ENCODE measurements around the gene ZNF821. TPM values are rescaled to one million over a fixed set of nuclear protein-coding genes. Genes with fewer than 3 reads are reported as not detected.

Gene ZNF821
- total and polyA plus RNA-seq, 2 experiments from 2014 or later: 13.5 to 24.4 TPM

- Histone ChIP-seq H3K36me3 (replicated peaks; ENCODE audit: insufficient read depth, low read depth) (no peaks in the 10 kb centered on the region), H2AFZ (peak within 1 kb of the TSS; percentile 92), H4K20me1 (ENCODE audit: insufficient read depth, poor library complexity, severe bottlenecking) (peaks cover 3% of the 10 kb centered on the region), H3K4me3 (peak within 1 kb of the TSS; percentile 88), H3K9me3 (ENCODE audit: low read depth) (no peaks in the 10 kb centered on the region), H3K79me2 (peaks cover 27% of the 10 kb centered on the region), H3K27ac (peak within 1 kb of the TSS; percentile 76), H3K4me1 (ENCODE audit: insufficient read depth) (peaks cover 9% of the 10 kb centered on the region), H3K4me2 (peak within 1 kb of the TSS; percentile 88), H3K9me2 (replicated peaks; ENCODE audit: insufficient read depth) (no peaks in the 10 kb centered on the region), H3K27me3 (no peaks in the 10 kb centered on the region)
- WGBS (ENCODE audit: low lambda C conversion rate, missing lambda C conversion rate): under 1% methylated on average over 26 of the region's 62 CpGs
- peak; percentile 96 for DNase-seq (ENCODE audit: low spot score)
- TF ChIP-seq CTCF (IDR thresholded peaks at IDR 0.05; ENCODE audit: poor library complexity) (no peak), EZH2phosphoT487 (IDR thresholded peaks at IDR 0.05; ENCODE audit: low read depth, severe bottlenecking, unreplicated experiment) (no peak), EZH2 (IDR thresholded peaks at IDR 0.05; ENCODE audit: borderline replicate concordance) (no peak)
These were observed 38.1 kb downstream of the ZNF821 start, which contains the start of gene ATXN1L for GRCh38 chr16:71845639-71846430. ATXN1L (plus strand) TSS chr16:71845976; CDS start chr16:71849741, 3,765 bp downstream.

GRCh38 chr16:71843572-71843971 is 40.4 kb downstream of the ZNF821 start:
- Histone ChIP-seq H2AFZ (no peak overlapping the region), H3K9me2 (replicated peaks; ENCODE audit: insufficient read depth) (no peaks in the 10 kb centered on the region), H3K27me3 (no peaks in the 10 kb centered on the region), H3K9me3 (ENCODE audit: low read depth) (no peaks in the 10 kb centered on the region), H3K4me1 (ENCODE audit: insufficient read depth) (peaks cover 13% of the 10 kb centered on the region), H3K79me2 (peaks cover 25% of the 10 kb centered on the region), H3K27ac (peak overlapping the region; percentile 11), H3K4me3 (no peak overlapping the region), H4K20me1 (ENCODE audit: insufficient read depth, poor library complexity, severe bottlenecking) (peaks cover 3% of the 10 kb centered on the region), H3K36me3 (replicated peaks; ENCODE audit: insufficient read depth, low read depth) (no peaks in the 10 kb centered on the region), H3K4me2 (no peak overlapping the region)
- 89% methylated on average over 2 of the region's 2 CpGs for WGBS (ENCODE audit: low lambda C conversion rate, missing lambda C conversion rate)
- TF ChIP-seq EZH2 (IDR thresholded peaks at IDR 0.05; ENCODE audit: borderline replicate concordance): no peak
- TF ChIP-seq EZH2phosphoT487 (IDR thresholded peaks at IDR 0.05; ENCODE audit: low read depth, severe bottlenecking, unreplicated experiment): no peak
- no peak for TF ChIP-seq CTCF (IDR thresholded peaks at IDR 0.05; ENCODE audit: poor library complexity)
- no peak for DNase-seq (ENCODE audit: low spot score)

- Histone ChIP-seq H3K27me3 (no peaks in the 10 kb centered on the region), H3K27ac (no peak overlapping the region), H3K79me2 (no peaks in the 10 kb centered on the region), H3K36me3 (replicated peaks; ENCODE audit: insufficient read depth, low read depth) (no peaks in the 10 kb centered on the region), H3K9me3 (ENCODE audit: low read depth) (no peaks in the 10 kb centered on the region), H3K4me2 (no peak overlapping the region), H4K20me1 (ENCODE audit: insufficient read depth, poor library complexity, severe bottlenecking) (no peaks in the 10 kb centered on the region), H2AFZ (no peak overlapping the region), H3K4me3 (no peak overlapping the region), H3K9me2 (replicated peaks; ENCODE audit: insufficient read depth) (no peaks in the 10 kb centered on the region), H3K4me1 (ENCODE audit: insufficient read depth) (peaks cover 4% of the 10 kb centered on the region)
- 61% methylated on average over 7 of the region's 7 CpGs for WGBS (ENCODE audit: low lambda C conversion rate, missing lambda C conversion rate)
- TF ChIP-seq EZH2phosphoT487 (IDR thresholded peaks at IDR 0.05; ENCODE audit: low read depth, severe bottlenecking, unreplicated experiment) (no peak), CTCF (IDR thresholded peaks at IDR 0.05; ENCODE audit: poor library complexity) (no peak), EZH2 (IDR thresholded peaks at IDR 0.05; ENCODE audit: borderline replicate concordance) (no peak)
- no peak for DNase-seq (ENCODE audit: low spot score)
These were observed 43.9 kb downstream of the ZNF821 start for GRCh38 chr16:71840052-71840451.
